Peyer's patch (tissue), 4 donors: ENCODE data around the gene NRG3.

ENCODE experiments used
- CTCF ChIP-seq, 6 experiments: fragments of 450-650 bp in 4 of 6; fragments of 200-600 bp in 2 of 6; sonication (generic) in 1 of 6; IDR thresholded peaks; one replicate each; pipeline ENCODE4 v1.5.1; 2017 to 2019; ENCODE audit warnings: antibody characterized with exemption in 6 of 6, mild to moderate bottlenecking in 3 of 6, moderate library complexity in 1 of 6
- POLR2A ChIP-seq, 2 donors: fragments of 450-650 bp; IDR thresholded peaks; one replicate each; pipeline ENCODE4 v1.5.1; 2017; ENCODE audit warnings: antibody characterized with exemption in 2 of 2, mild to moderate bottlenecking in 2 of 2, moderate library complexity in 2 of 2

- TF ChIP-seq CTCF (IDR thresholded peaks at IDR 0.05) (no peak), POLR2A (IDR thresholded peaks at IDR 0.05) (no peak)
Observed at GRCh38 chr10:82452676-82453075, 577.7 kb downstream of the NRG3 start.
